Measurements from ENCODE around the gene TET2. TPM values are rescaled to one million over a fixed set of nuclear protein-coding genes. Genes with fewer than 3 reads are reported as not detected.

TET2 gene
- polyA plus RNA-seq, 1 experiment = 6.9 TPM

- ChIA-PET CTCF (interaction anchor here (1.3 kb wide), 1 partner anchor 18 kb away, joined by 3 read pairs; no protein-coding TSS in a partner anchor), POLR2A (no interaction called here)
- Histone ChIP-seq H3K4me3 (ENCODE audit: low read depth, low read length) (no peak overlapping the region), H3K36me3 (ENCODE audit: control insufficient read depth, insufficient read depth, low read length) (no peaks in the 10 kb centered on the region), H3K27me3 (ENCODE audit: control insufficient read depth, insufficient read depth, low read length) (no peaks in the 10 kb centered on the region)
- no peak for DNase-seq (ENCODE audit: low read depth)
- TF ChIP-seq CTCF (IDR thresholded peaks at IDR 0.05; ENCODE audit: insufficient read depth, low read depth, low read length) = no peak
These were observed 24.3 kb upstream of the TET2 start for GRCh38 chr4:105122350-105122749.

GRCh38 chr4:105126311-105127169 lies 20.1 kb upstream of the TET2 start:
- ChIA-PET CTCF (interaction anchor here (2.2 kb wide), 1 partner anchor 347 kb away, joined by 6 read pairs; the partner anchor contains the start of gene PPA2), POLR2A (no interaction called here)
- H3K27me3 ChIP-seq (ENCODE audit: control insufficient read depth, insufficient read depth, low read length) = no peaks in the 10 kb centered on the region
- H3K36me3 ChIP-seq (ENCODE audit: control insufficient read depth, insufficient read depth, low read length) = no peaks in the 10 kb centered on the region
- TF ChIP-seq CTCF (IDR thresholded peaks at IDR 0.05; ENCODE audit: insufficient read depth, low read depth, low read length) = no peak
- H3K4me3 ChIP-seq (ENCODE audit: low read depth, low read length) = no peak overlapping the region
- no peak for DNase-seq (ENCODE audit: low read depth)

- no peak for TF ChIP-seq CTCF (IDR thresholded peaks at IDR 0.05; ENCODE audit: insufficient read depth, low read depth, low read length)
- ChIA-PET CTCF (interaction anchor here (2.2 kb wide), 1 partner anchor 347 kb away, joined by 6 read pairs; the partner anchor contains the start of gene PPA2), POLR2A (no interaction called here)
- no peaks in the 10 kb centered on the region for H3K36me3 ChIP-seq (ENCODE audit: control insufficient read depth, insufficient read depth, low read length)
- DNase-seq (ENCODE audit: low read depth) = no peak
- H3K4me3 ChIP-seq (ENCODE audit: low read depth, low read length) = no peak overlapping the region
- no peaks in the 10 kb centered on the region for H3K27me3 ChIP-seq (ENCODE audit: control insufficient read depth, insufficient read depth, low read length)
These were observed 19.6 kb upstream of the TET2 start for GRCh38 chr4:105127170-105127445.

GRCh38 chr4:105128208-105128607 lies 18.5 kb upstream of the TET2 start:
- H3K36me3 ChIP-seq (ENCODE audit: control insufficient read depth, insufficient read depth, low read length) = no peaks in the 10 kb centered on the region
- DNase-seq (ENCODE audit: low read depth) = no peak
- no peak for TF ChIP-seq CTCF (IDR thresholded peaks at IDR 0.05; ENCODE audit: insufficient read depth, low read depth, low read length)
- ChIA-PET POLR2A (no interaction called here), CTCF (interaction anchor here (1.3 kb wide), 1 partner anchor 12 kb away, joined by 4 read pairs; no protein-coding TSS in a partner anchor)
- no peaks in the 10 kb centered on the region for H3K27me3 ChIP-seq (ENCODE audit: control insufficient read depth, insufficient read depth, low read length)
- no peak overlapping the region for H3K4me3 ChIP-seq (ENCODE audit: low read depth, low read length)

GRCh38 chr4:105129286-105130040 lies 17.2 kb upstream of the TET2 start:
- POLR2A ChIA-PET = no interaction called here

More at GRCh38 chr4:105129286-105130040, 17.2 kb upstream of the TET2 start:
- H3K36me3 ChIP-seq (ENCODE audit: control insufficient read depth, insufficient read depth, low read length) = no peaks in the 10 kb centered on the region
- no peaks in the 10 kb centered on the region for H3K27me3 ChIP-seq (ENCODE audit: control insufficient read depth, insufficient read depth, low read length)
- DNase-seq (ENCODE audit: low read depth) = no peak
- CTCF ChIA-PET = interaction anchor here (0.6 to 1.4 kb wide), 3 partner anchors 11 to 547 kb away, joined by 3 to 4 read pairs (median 4); partner anchors contain the start of gene PPA2
- TF ChIP-seq CTCF (IDR thresholded peaks at IDR 0.05; ENCODE audit: insufficient read depth, low read depth, low read length) = no peak
- H3K4me3 ChIP-seq (ENCODE audit: low read depth, low read length) = no peak overlapping the region
